HG03457 (cell line): ENCODE measurements around the gene PAX2.

Experiments used
- ATAC-seq: cut with Tn5 transposase; IDR thresholded peaks from one replicate; pipeline ENCODE4 v1.9.1; 2021; ENCODE audit warnings: moderate number of reproducible peaks; ENCODE audit not compliant: unreplicated experiment

Gene PAX2

GRCh38 chr10:100749309-100750217, 4.2 kb downstream of the PAX2 start:
- ATAC-seq: no peak

GRCh38 chr10:100750291-100751210, 5.2 kb downstream of the PAX2 start:
- no peak for ATAC-seq

- no peak for ATAC-seq
Measured at GRCh38 chr10:100751211-100751933, 6.0 kb downstream of the PAX2 start.

- no peak for ATAC-seq
Measured at GRCh38 chr10:100755821-100756220, 10.4 kb downstream of the PAX2 start.

- no peak for ATAC-seq
Measured at GRCh38 chr10:100759331-100759730, 13.9 kb downstream of the PAX2 start.

- no peak for ATAC-seq
Measured at GRCh38 chr10:100760726-100761125, 15.3 kb downstream of the PAX2 start.

GRCh38 chr10:100761191-100761590, 15.8 kb downstream of the PAX2 start:
- no peak for ATAC-seq

GRCh38 chr10:100763043-100763747, 17.8 kb downstream of the PAX2 start:
- ATAC-seq: no peak

GRCh38 chr10:100766693-100767421, 21.5 kb downstream of the PAX2 start:
- ATAC-seq: no peak

- no peak for ATAC-seq
Measured at GRCh38 chr10:100767422-100767775, 22.0 kb downstream of the PAX2 start.

GRCh38 chr10:100769481-100769880, 24.1 kb downstream of the PAX2 start:
- ATAC-seq: no peak

GRCh38 chr10:100773646-100774045, 28.3 kb downstream of the PAX2 start:
- ATAC-seq: no peak

GRCh38 chr10:100774223-100774622, 28.8 kb downstream of the PAX2 start:
- ATAC-seq: no peak

- no peak for ATAC-seq
Measured at GRCh38 chr10:100774876-100775275, 29.5 kb downstream of the PAX2 start.

- ATAC-seq: no peak
Measured at GRCh38 chr10:100775386-100775785, 30.0 kb downstream of the PAX2 start.

GRCh38 chr10:100775871-100776270, 30.5 kb downstream of the PAX2 start:
- ATAC-seq: no peak

- ATAC-seq: no peak
Measured at GRCh38 chr10:100776671-100777070, 31.3 kb downstream of the PAX2 start.

GRCh38 chr10:100779329-100779728, 33.9 kb downstream of the PAX2 start:
- no peak for ATAC-seq

GRCh38 chr10:100780324-100780723, 34.9 kb downstream of the PAX2 start:
- no peak for ATAC-seq

- no peak for ATAC-seq
Measured at GRCh38 chr10:100781145-100781665, 35.8 kb downstream of the PAX2 start.
